Adrenal gland (tissue), 5 donors: ENCODE measurements around the gene PDE8A.

Source experiments
- CTCF ChIP-seq, 6 experiments: fragments of 450-650 bp in 4 of 6; fragments of 200-600 bp in 2 of 6; sonication (generic) in 1 of 6; IDR thresholded peaks; 1 replicate in 5 of 6; 2 replicates in 1 of 6; pipeline versions ENCODE4 v1.5.1 to v1.8.0; 2016 to 2021; ENCODE audit warnings: antibody characterized with exemption in 6 of 6, mild to moderate bottlenecking in 2 of 6, moderate library complexity in 1 of 6
- POLR2A ChIP-seq, 2 donors: fragments of 450-650 bp; IDR thresholded peaks; one replicate each; pipeline ENCODE4 v1.6.1; 2017; ENCODE audit warnings: antibody characterized with exemption in 2 of 2, mild to moderate bottlenecking in 2 of 2, moderate library complexity in 1 of 2
- donor health status: DM: no; HTN: no; CAD: no.

- no peak for TF ChIP-seq POLR2A (IDR thresholded peaks at IDR 0.05)
- no peak for TF ChIP-seq CTCF (IDR thresholded peaks at IDR 0.05)
These were observed 196.7 kb downstream of the PDE8A start for GRCh38 chr15:85178308-85178707.
